HG03108 (cell line): ENCODE measurements around the gene SOHLH2.

Experiments
- ATAC-seq: cut with Tn5 transposase; IDR thresholded peaks from one replicate; pipeline ENCODE4 v1.9.1; 2021; ENCODE audit warnings: moderate library complexity; ENCODE audit not compliant: unreplicated experiment

SOHLH2 gene

DNA sequence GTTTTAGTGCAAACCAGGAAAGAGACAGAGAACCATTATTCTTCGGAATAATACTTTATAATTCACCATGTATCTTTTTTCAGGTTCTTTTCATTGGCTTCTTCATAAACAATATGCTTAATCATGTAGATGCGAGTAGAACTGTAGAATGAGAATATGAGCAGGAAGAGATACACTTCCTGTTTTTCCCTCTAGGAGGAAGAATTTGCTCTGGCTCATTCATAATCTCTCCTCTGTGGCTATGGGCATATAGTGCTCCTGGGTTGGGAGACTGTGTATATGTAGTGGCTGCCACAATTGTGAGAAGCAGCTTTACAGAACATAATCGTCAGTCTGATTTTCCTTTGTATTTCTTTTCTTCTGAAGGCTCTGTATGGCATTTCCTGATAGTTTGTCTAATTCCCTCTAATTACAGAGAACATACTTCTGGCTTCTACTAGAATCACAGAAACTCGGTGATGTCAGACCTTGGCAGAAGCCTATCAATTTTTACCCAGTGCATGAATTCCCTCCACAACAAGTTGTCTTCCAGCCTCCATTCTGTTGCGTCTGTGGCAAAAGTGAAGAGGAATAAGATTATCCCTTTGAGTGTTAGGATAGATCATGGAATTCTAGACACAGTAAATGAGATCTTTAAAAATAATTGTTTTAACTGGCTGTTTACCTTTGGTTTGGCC, 80.3 kb downstream of the SOHLH2 start:
- no peak for ATAC-seq

DNA sequence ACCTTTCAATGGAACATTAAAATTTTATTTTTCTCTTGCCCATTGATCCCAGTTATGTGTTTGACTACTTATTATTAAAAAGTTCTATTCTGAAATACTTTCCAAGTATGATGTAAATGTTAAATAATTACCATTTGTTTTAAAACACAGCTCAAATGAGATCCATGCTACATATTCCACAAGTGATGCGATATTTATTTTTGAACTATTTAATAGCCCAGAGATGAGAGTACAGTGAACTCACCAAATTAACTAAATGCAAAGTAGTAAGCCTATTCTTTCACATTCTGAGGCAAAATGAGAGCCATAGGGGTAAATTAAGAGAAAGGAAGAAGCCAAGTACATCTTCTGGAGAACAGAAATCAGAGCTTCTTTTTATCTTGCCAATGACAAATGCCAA, 82.0 kb downstream of the SOHLH2 start:
- ATAC-seq, result no peak

DNA sequence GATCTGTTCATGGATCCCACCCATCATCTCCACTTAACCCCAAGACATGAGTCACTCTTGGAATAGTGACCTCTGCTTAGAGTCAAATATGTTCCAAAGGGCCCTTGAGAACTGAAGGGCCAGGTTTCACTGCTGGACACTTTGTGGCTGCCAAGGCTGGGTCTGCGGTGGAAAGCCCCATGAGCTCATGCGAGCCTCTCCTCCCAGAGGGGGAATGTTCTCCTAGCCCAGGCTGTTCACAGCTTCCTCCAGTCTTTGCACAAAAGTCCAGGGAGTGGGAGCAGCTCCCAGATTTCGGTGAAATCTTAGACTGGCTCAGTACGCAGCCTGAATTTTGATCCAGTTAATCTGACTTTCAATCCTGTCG, 82.4 kb downstream of the SOHLH2 start:
- ATAC-seq, result no peak

DNA sequence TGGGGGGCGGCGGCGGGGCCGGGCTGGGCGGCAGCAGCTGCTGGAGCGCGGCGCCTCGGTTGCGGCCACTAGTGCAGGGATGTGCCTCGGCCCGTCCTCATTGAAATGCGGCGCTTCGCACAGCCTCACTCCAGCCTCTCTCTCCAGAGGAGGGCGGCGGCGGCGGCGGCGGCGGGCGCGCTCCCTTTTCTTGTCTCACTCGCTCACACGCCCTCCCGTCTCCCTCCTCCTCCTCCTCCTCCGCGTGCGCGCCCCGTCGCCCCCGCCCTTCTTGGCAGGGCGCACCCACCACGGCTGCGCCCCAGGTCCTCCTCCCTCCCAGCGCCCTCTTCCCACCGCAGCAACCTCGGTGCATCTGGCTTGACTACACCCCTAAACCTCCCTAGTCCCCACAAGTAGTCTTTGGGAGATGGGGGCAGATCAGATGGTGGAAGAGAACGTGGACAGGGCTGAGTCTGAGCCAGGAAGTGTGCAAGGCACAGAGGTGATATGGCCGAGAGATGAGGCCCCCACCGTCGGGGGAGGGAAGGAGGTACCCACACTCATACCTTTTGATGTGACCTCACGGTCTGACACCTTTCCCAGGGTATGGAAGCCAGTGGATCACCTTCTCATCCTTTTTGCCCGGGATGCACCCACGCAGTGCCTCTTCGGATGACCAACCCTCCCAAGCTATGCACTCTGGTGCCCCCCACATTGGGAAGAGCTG, 83.0 kb downstream of the SOHLH2 start, which contains the start of gene DCLK1:
TSS of gene DCLK1 (minus strand) at position 161 of the 709 bp plus-strand sequence.
- no peak for ATAC-seq

DNA sequence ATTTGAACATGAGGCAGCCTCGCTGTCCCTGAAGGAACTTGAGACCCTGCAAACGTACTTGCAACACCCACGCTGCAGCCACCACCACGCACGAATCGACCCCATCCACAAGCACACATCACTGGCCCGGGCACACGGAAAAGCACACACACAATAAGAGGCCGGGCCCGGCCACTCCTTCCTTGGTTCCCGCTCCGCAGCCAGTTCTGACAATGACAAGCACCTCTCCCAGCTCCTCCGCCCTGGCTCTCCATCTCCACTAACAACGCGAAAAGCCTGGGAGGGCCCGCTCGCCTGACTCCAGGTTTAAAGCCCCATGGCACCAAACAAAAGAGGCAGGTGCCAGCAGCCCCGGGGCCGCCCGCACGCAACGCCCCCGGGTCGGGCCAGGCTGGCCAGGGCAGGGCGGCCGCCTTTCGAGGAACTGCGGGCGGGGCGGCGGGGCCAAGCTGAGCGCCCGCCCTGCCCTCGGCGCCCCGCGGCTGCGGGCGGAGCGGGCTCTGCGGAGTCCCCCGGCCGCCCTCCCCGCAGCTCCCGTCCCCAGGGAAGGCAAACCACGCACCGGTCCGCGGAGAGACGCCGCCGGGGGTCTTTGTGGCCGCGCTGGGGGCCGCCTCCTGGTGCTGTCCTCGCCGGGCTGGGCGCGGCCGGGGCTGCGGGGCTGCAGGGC, 83.7 kb downstream of the SOHLH2 start:
- ATAC-seq, result no peak

DNA sequence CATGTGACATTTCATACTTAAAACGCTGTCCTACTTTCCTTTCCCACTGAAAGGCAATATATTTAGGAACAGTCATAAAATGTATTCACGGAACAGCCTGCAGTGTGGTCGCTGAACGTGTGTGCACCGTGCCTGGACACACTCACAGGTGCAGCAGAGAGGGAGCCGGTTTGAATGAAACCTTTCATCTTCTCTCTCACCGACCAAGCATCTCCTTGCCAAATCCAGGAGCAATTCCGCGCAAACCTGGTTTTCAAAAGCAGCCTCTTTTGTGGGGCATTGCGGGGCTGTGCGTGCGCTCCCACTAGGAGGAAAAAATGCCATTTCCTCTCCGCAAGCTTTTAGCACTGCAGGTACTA, 84.2 kb downstream of the SOHLH2 start:
- ATAC-seq, result no peak

DNA sequence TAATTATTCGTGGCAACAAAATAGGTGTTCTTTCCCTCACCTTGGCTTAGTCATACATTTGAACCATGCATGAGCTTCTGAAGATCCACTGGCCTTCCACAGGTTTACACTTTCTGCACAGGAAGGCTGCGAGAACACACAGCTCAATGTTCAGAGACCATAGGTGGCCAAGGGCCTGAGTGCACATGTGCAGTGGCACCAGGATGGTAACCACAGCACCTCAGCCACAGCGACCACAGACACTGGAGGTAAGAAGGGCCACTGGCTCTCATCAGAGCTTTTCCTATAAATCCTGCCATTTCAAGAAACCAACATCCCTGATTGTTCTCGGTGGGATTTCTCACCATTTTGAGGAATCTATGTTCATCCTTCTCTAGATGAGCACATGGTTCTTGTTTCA, 84.8 kb downstream of the SOHLH2 start:
- ATAC-seq, result no peak

DNA sequence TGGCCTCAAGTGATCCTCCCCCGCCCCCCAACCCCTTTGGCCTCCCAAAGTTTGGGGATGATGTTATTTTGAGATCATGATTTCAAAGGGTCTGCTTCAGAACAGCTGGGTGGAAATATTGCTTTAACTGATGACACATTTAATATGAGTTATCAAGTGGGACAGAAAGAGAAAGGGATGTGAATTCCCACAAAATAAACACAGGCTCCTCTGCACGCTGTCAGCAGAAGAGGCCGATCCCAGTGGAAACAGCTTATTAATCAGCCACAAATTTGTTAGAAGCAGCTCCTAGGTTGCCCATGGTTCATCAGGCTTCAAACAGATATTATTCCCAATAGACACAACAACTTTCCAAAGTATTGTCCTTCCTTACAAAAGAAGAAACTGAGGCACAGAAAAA, 87.9 kb downstream of the SOHLH2 start:
- no peak for ATAC-seq

DNA sequence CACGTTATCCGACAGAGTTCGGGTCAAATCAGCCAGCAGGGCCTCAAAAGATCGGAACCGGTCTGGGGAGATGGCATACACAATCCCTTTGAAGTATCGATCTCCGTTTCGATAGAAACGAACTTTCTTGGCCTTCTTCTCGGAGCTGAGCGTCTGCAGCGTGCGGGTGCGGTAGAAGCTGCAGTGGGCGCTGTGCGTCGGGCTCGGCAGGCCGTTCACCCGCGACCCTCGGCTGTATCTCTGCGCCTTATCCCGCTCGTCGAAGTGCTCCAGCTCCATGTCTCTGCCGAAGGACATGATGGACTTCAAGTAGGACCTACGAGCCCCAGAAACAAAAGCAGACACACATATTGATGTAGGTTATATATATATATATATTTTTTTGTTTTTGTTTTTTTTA, 88.5 kb downstream of the SOHLH2 start:
- ATAC-seq, result no peak

DNA sequence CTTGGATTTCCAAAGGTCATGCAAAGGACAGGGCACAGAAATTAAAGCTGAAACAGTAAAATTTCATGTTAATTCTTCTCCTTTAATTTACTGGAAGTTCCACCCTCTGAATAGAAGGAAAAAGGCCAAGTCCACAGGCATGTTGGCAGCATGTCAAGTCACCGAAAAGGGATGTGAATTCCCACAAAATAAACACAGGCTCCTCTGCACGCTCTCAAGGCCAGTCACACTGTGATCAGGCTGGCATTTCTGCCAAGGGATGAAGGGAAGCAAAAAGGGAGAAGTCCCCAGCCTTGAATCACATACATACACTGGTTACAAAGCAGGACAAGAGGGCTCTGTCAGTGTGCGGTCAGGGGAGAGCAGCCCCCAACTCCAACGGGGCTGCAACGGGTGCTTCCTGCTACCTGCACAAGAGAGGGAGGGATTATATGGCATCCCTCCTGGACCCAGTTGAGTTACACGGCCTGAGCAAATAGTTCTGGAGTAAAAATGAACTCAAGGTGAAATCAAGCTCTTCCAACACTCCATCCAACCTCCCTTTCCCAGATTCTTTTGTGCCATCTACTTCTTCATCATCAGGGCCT, 90.0 kb downstream of the SOHLH2 start:
- ATAC-seq, result no peak
